ENCODE data around the gene TRIM14.
"Not testable (repeated sequence)": the region's sequence is repeated elsewhere in the genome, so short reads cannot be mapped to it uniquely, and the experiment has no call there.

Gene TRIM14

GRCh38 chr9:98049288-98050072 lies 69.5 kb downstream of the TRIM14 start:
- no peak for DNase-seq (ENCODE audit: low read depth)

GRCh38 chr9:98047002-98047401 lies 72.0 kb downstream of the TRIM14 start:
- DNase-seq (ENCODE audit: low read depth) = no peak

GRCh38 chr9:98046180-98046543 lies 72.9 kb downstream of the TRIM14 start:
- DNase-seq (ENCODE audit: low read depth) = no peak

- DNase-seq (ENCODE audit: low read depth) = no peak
Measured at GRCh38 chr9:98045234-98046179, 73.5 kb downstream of the TRIM14 start.

GRCh38 chr9:98043915-98044314 lies 75.1 kb downstream of the TRIM14 start:
- no peak for DNase-seq (ENCODE audit: low read depth)

GRCh38 chr9:98040212-98040611 lies 78.8 kb downstream of the TRIM14 start:
- DNase-seq (ENCODE audit: low read depth) = no peak

- no peak for DNase-seq (ENCODE audit: low read depth)
Measured at GRCh38 chr9:98039607-98040017, 79.4 kb downstream of the TRIM14 start.

- DNase-seq (ENCODE audit: low read depth) = no peak
Measured at GRCh38 chr9:98038958-98039357, 80.1 kb downstream of the TRIM14 start.

GRCh38 chr9:98037357-98037756 lies 81.7 kb downstream of the TRIM14 start:
- no peak for DNase-seq (ENCODE audit: low read depth)

- DNase-seq (ENCODE audit: low read depth) = peak; percentile 79
Measured at GRCh38 chr9:98034593-98035546, 84.2 kb downstream of the TRIM14 start.

- DNase-seq (ENCODE audit: low read depth) = no peak
Measured at GRCh38 chr9:98031935-98032334, 87.1 kb downstream of the TRIM14 start.

- DNase-seq (ENCODE audit: low read depth) = no peak
Measured at GRCh38 chr9:98031169-98031568, 87.9 kb downstream of the TRIM14 start.

GRCh38 chr9:98024702-98025101 lies 94.3 kb downstream of the TRIM14 start:
- no peak for DNase-seq (ENCODE audit: low read depth)

- DNase-seq (ENCODE audit: low read depth) = no peak
Measured at GRCh38 chr9:98022447-98022846, 96.6 kb downstream of the TRIM14 start.

- no peak for DNase-seq (ENCODE audit: low read depth)
Measured at GRCh38 chr9:98021306-98022040, 97.5 kb downstream of the TRIM14 start.

- no peak for DNase-seq (ENCODE audit: low read depth)
Measured at GRCh38 chr9:98020476-98021145, 98.4 kb downstream of the TRIM14 start.

- DNase-seq (ENCODE audit: low read depth) = not testable (repeated sequence)
Measured at GRCh38 chr9:98019869-98020268, 99.2 kb downstream of the TRIM14 start.

All from activated T-helper 9 cell treated with anti-CD3 and anti-CD28 coated beads, Interleukin-2, amount 50 U/mL, for 16 hours (primary cell).